HepG2 (cell line): ENCODE data around the gene SPRY1. TPM values are rescaled to one million over a fixed set of nuclear protein-coding genes. Genes with fewer than 3 reads are reported as not detected.
A peak's percentile ranks its signal among the peaks of the same experiment; 100 is the strongest.

Experiments
- BRCA1 ChIP-seq: sonication (generic); formaldehyde crosslinking; IDR thresholded peaks from 2 replicates; pipeline ENCODE4 v1.4.0; 2020; ENCODE audit warnings: missing genetic modification reagents
- ETS1 ChIP-seq: sonication (generic); formaldehyde crosslinking; IDR thresholded peaks from 2 replicates; pipeline ENCODE4 v1.4.0; 2020; ENCODE audit warnings: missing genetic modification reagents
- FIP1L1 ChIP-seq: fragments of 200-400 bp; formaldehyde crosslinking; IDR thresholded peaks from 2 replicates; pipeline ENCODE4 v1.6.1; 2018; ENCODE audit warnings: low read depth, mild to moderate bottlenecking, low read length, moderate library complexity, borderline replicate concordance; ENCODE audit not compliant: insufficient read depth
- FOXP4 ChIP-seq: sonication (generic); formaldehyde crosslinking; IDR thresholded peaks from 2 replicates; pipeline ENCODE4 v1.4.0; 2020; ENCODE audit warnings: missing genetic modification reagents
- GATAD2A ChIP-seq: IDR thresholded peaks from 2 replicates; pipeline ENCODE4 v1.6.1; 2016
- HNF1A ChIP-seq, 2 experiments: sonication (generic) in 1 of 2; formaldehyde crosslinking in 1 of 2; IDR thresholded peaks; 2 replicates each; pipeline versions ENCODE4 v1.4.0 to v1.6.1; 2016 to 2020; ENCODE audit warnings: borderline replicate concordance in 1 of 2, low read depth in 1 of 2, mild to moderate bottlenecking in 1 of 2, missing genetic modification reagents in 1 of 2
- HOXD1 ChIP-seq: sonication (generic); formaldehyde crosslinking; IDR thresholded peaks from 2 replicates; pipeline ENCODE4 v1.5.0; 2020; ENCODE audit warnings: missing genetic modification reagents
- JUNB ChIP-seq: sonication (generic); formaldehyde crosslinking; IDR thresholded peaks from 2 replicates; pipeline ENCODE4 v1.8.0; 2022; ENCODE audit warnings: missing genetic modification reagents, mild to moderate bottlenecking, borderline replicate concordance
- MAZ ChIP-seq, 2 experiments: sonication (generic) in 1 of 2; formaldehyde crosslinking in 1 of 2; IDR thresholded peaks; 2 replicates each; pipeline versions ENCODE4 v1.5.0 to v1.6.1; 2012 to 2020; ENCODE audit warnings: low read depth in 2 of 2, mild to moderate bottlenecking in 2 of 2, borderline replicate concordance in 1 of 2, improper control_type of control experiment in 1 of 2, low read length in 1 of 2, missing genetic modification reagents in 1 of 2, moderate library complexity in 1 of 2
- MLX ChIP-seq: IDR thresholded peaks from 2 replicates; pipeline ENCODE4 v1.6.1; 2016
- MYC ChIP-seq: sonication (generic); formaldehyde crosslinking; IDR thresholded peaks from 2 replicates; pipeline ENCODE4 v1.9.0; 2021; ENCODE audit warnings: missing genetic modification reagents, borderline replicate concordance
- NCOA2 ChIP-seq: sonication (generic); formaldehyde crosslinking; IDR thresholded peaks from 2 replicates; pipeline ENCODE4 v1.8.0; 2022; ENCODE audit warnings: inconsistent platforms
- NFIC ChIP-seq: IDR thresholded peaks from 2 replicates; pipeline ENCODE4 v1.6.1; 2012; ENCODE audit warnings: mild to moderate bottlenecking, low read length, inconsistent platforms
- PHB2 ChIP-seq: fragments of 450-650 bp; IDR thresholded peaks from 2 replicates; pipeline ENCODE4 v1.6.1; 2018; ENCODE audit not compliant: partially characterized antibody
- STAG1 ChIP-seq: sonication (generic); formaldehyde crosslinking; IDR thresholded peaks from 2 replicates; pipeline ENCODE4 v1.4.0; 2020; ENCODE audit warnings: missing genetic modification reagents
- ZNF329 ChIP-seq: sonication (generic); formaldehyde crosslinking; IDR thresholded peaks from 2 replicates; pipeline ENCODE4 v1.9.0; 2021; ENCODE audit warnings: low read depth, mild to moderate bottlenecking, missing genetic modification reagents
- ZNF496 ChIP-seq: sonication (generic); formaldehyde crosslinking; IDR thresholded peaks from 2 replicates; pipeline ENCODE4 v1.8.1; 2023; ENCODE audit warnings: mild to moderate bottlenecking, moderate library complexity, missing genetic modification reagents; ENCODE audit not compliant: insufficient replicate concordance
- ZNF501 ChIP-seq: sonication (generic); formaldehyde crosslinking; IDR thresholded peaks from 2 replicates; pipeline ENCODE4 v1.5.1; 2020; ENCODE audit warnings: mild to moderate bottlenecking, moderate library complexity, missing genetic modification reagents
- ZSCAN12 ChIP-seq: sonication (generic); formaldehyde crosslinking; IDR thresholded peaks from 2 replicates; pipeline ENCODE4 v1.9.0; 2021; ENCODE audit warnings: mild to moderate bottlenecking, missing genetic modification reagents
- ZSCAN22 ChIP-seq: sonication (generic); formaldehyde crosslinking; IDR thresholded peaks from 2 replicates; pipeline ENCODE4 v1.4.0; 2020; ENCODE audit warnings: mild to moderate bottlenecking, missing genetic modification reagents
- ZSCAN9 ChIP-seq: IDR thresholded peaks from 2 replicates; pipeline ENCODE4 v1.6.1; 2016; ENCODE audit warnings: borderline replicate concordance
- polyA plus RNA-seq, 8 experiments: library from polyadenylated mRNA; depleted of rRNA in 3 of 8; stranded (reverse) in 7 of 8; unstranded in 1 of 8; fragments of >200 nt; fragmentation: Illumina TruSeq in 4 of 8; extraction: Trizol in 4 of 8; gene quantifications; 2 replicates each; pipeline versions ENCODE4 v1.2.1 to v1.2.3, GENCODE V29; 2011 to 2016; ENCODE audit warnings: low read depth in 4 of 8, missing spikeins in 1 of 8, mixed read lengths in 1 of 8; ENCODE audit not compliant: insufficient read depth in 1 of 8
- total RNA-seq, 5 experiments: library from RNA; depleted of rRNA; stranded (reverse); fragments of >200 nt; fragmentation: Illumina TruSeq; extraction: Trizol; gene quantifications; 2 replicates each; pipeline ENCODE4 v1.2.3, GENCODE V29; 2016; ENCODE audit warnings: low read depth in 1 of 5

Gene SPRY1
- total and polyA plus RNA-seq, 2 of the 13 experiments (the other 11 are each of a cell fraction or from before 2014, with no cell fraction given) = 24.7 to 33.4 TPM

GRCh38 chr4:123349421-123350190 lies 47.0 kb upstream of the SPRY1 start (continued):
- TF ChIP-seq ZSCAN12 (CRISPR knock-in tag) (no peak), MLX (CRISPR knock-in tag) (no peak), HOXD1 (no peak), ETS1 (no peak), MYC (CRISPR knock-in tag) (no peak), GATAD2A (CRISPR knock-in tag) (peak; percentile 33; the same call in 1 of the 2 replicates), ZNF501 (CRISPR knock-in tag) (no peak), NCOA2 (CRISPR knock-in tag) (peak; percentile 79; the same call in 1 of the 2 replicates), PHB2 (no peak), NFIC (0 out of 2 replicates have a peak, but pooled peaks have one; percentile 30), JUNB (no peak), MAZ (IDR thresholded peaks at IDR 0.05; ENCODE audit: borderline replicate concordance, low read depth, low read length) (no peak), MAZ (CRISPR knock-in tag; IDR thresholded peaks at IDR 0.05; ENCODE audit: low read depth) (no peak), ZSCAN22 (CRISPR knock-in tag) (no peak), ZSCAN9 (CRISPR knock-in tag) (no peak), STAG1 (CRISPR knock-in tag) (0 out of 2 replicates have a peak, but pooled peaks have one; percentile 22), ZNF329 (no peak), ZNF496 (CRISPR knock-in tag) (no peak), FOXP4 (CRISPR knock-in tag) (0 out of 2 replicates have a peak, but pooled peaks have one; percentile 26), BRCA1 (CRISPR knock-in tag) (no peak), HNF1A (IDR thresholded peaks at IDR 0.05; ENCODE audit: low read depth) (no peak), HNF1A (CRISPR knock-in tag; IDR thresholded peaks at IDR 0.05; ENCODE audit: borderline replicate concordance) (peak; percentile 58; the same call in 1 of the 2 replicates), FIP1L1 (no peak)
